ENCODE results near the gene ZBTB7C. TPM values are rescaled to one million over a fixed set of nuclear protein-coding genes. Genes with fewer than 3 reads are reported as not detected.

Gene ZBTB7C
- total RNA-seq, 6 donors from 2014 or later: 6.1 to 18.1 (median 12.2) TPM

- no peaks in the 10 kb centered on the region for H3K36me3 ChIP-seq
- no peak overlapping the region for H3K27ac ChIP-seq
- H3K27me3 ChIP-seq: no peaks in the 10 kb centered on the region
- WGBS, 2 donors: 84 to 95% methylated on average over 13 to 19 of the region's 19 CpGs
- H3K4me1 ChIP-seq: peaks cover 7 to 9% (median 8%) of the 10 kb centered on the region in 4 donors
- no peak overlapping the region for H3K4me3 ChIP-seq
- TF ChIP-seq EP300 (IDR thresholded peaks at IDR 0.05) (no peak), POLR2AphosphoS5 (IDR thresholded peaks at IDR 0.05) (no peak), CTCF (IDR thresholded peaks at IDR 0.05) (no peak), POLR2A (IDR thresholded peaks at IDR 0.05) (no peak)
- no peaks in the 10 kb centered on the region for H3K9me3 ChIP-seq
- ATAC-seq (ENCODE audit: low FRiP score in 2 of 2) (no peak), DNase-seq (no peak)
Observed at GRCh38 chr18:48172226-48173006, 236.8 kb downstream of the ZBTB7C start.

GRCh38 chr18:48171490-48172188 is 237.5 kb downstream of the ZBTB7C start:
- no peaks in the 10 kb centered on the region for H3K36me3 ChIP-seq
- H3K4me1 ChIP-seq: peaks cover 12 to 17% (median 16%) of the 10 kb centered on the region in 4 donors
- H3K27ac ChIP-seq: no peak overlapping the region
- H3K9me3 ChIP-seq: no peaks in the 10 kb centered on the region
- no peak overlapping the region for H3K4me3 ChIP-seq
- TF ChIP-seq EP300 (IDR thresholded peaks at IDR 0.05): no peak
- TF ChIP-seq POLR2A (IDR thresholded peaks at IDR 0.05): no peak
- TF ChIP-seq POLR2AphosphoS5 (IDR thresholded peaks at IDR 0.05): no peak
- no peak for TF ChIP-seq CTCF (IDR thresholded peaks at IDR 0.05)
- WGBS, 2 donors: 92 to 97% methylated on average over 5 to 6 of the region's 6 CpGs
- no peak for ATAC-seq (ENCODE audit: low FRiP score in 2 of 2)
- no peaks in the 10 kb centered on the region for H3K27me3 ChIP-seq
- DNase-seq: no peak

GRCh38 chr18:48170651-48171050 is 238.5 kb downstream of the ZBTB7C start:
- 90 to 95% methylated on average over 4 to 5 of the region's 5 CpGs for WGBS, 2 donors
- TF ChIP-seq POLR2AphosphoS5 (IDR thresholded peaks at IDR 0.05): no peak
- TF ChIP-seq CTCF (IDR thresholded peaks at IDR 0.05): no peak
- no peak for TF ChIP-seq EP300 (IDR thresholded peaks at IDR 0.05)
- no peak for TF ChIP-seq POLR2A (IDR thresholded peaks at IDR 0.05)

GRCh38 chr18:48168861-48169260 is 240.3 kb downstream of the ZBTB7C start:
- no peak overlapping the region for H3K4me3 ChIP-seq
- WGBS, 2 donors: 91 to 100% methylated on average over 2 of the region's 2 CpGs
- ATAC-seq (ENCODE audit: low FRiP score in 2 of 2): no peak
- no peaks in the 10 kb centered on the region for H3K27me3 ChIP-seq
- H3K4me1 ChIP-seq: peaks cover 29 to 34% (median 31%) of the 10 kb centered on the region in 4 donors
- TF ChIP-seq POLR2A (IDR thresholded peaks at IDR 0.05) (no peak), POLR2AphosphoS5 (IDR thresholded peaks at IDR 0.05) (no peak), EP300 (IDR thresholded peaks at IDR 0.05) (no peak), CTCF (IDR thresholded peaks at IDR 0.05) (no peak)
- peak overlapping the region in 1 of 4 donors; percentile 6 for H3K27ac ChIP-seq
- no peaks in the 10 kb centered on the region for H3K9me3 ChIP-seq
- no peak for DNase-seq
- no peaks in the 10 kb centered on the region for H3K36me3 ChIP-seq

More at GRCh38 chr18:48170651-48171050, 238.5 kb downstream of the ZBTB7C start:
- no peak overlapping the region for H3K27ac ChIP-seq
- H3K4me1 ChIP-seq: peaks cover 17 to 23% (median 22%) of the 10 kb centered on the region in 4 donors
- no peaks in the 10 kb centered on the region for H3K36me3 ChIP-seq
- DNase-seq (no peak), ATAC-seq (ENCODE audit: low FRiP score in 2 of 2) (no peak)
- no peaks in the 10 kb centered on the region for H3K9me3 ChIP-seq
- no peak overlapping the region for H3K4me3 ChIP-seq
- no peaks in the 10 kb centered on the region for H3K27me3 ChIP-seq
